ENCODE results near the gene VAMP8.

The VAMP8 gene

DNA sequence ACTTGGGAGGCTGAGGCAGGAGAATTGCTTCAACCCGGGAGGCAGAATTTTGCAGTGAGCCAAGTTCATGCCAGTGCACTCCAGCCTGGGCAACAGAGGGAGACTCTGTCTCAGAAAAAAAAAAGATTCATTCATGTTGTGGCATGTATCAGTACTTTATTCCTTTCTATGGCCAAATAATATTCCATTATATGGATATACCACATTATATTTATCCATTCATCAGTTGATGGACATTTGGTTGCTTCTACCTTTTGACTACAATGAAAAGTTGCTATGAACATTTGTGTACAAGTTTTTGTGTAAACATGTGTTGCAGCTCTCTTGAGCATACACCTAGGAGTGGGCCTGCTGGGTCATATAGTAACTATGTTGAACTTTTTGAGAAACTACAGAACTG lies 47.6 kb upstream of the VAMP8 start:
- H4K20me1 ChIP-seq (ENCODE audit: insufficient read depth, low read length, poor library complexity, severe bottlenecking): no peaks in the 10 kb centered on the region

DNA sequence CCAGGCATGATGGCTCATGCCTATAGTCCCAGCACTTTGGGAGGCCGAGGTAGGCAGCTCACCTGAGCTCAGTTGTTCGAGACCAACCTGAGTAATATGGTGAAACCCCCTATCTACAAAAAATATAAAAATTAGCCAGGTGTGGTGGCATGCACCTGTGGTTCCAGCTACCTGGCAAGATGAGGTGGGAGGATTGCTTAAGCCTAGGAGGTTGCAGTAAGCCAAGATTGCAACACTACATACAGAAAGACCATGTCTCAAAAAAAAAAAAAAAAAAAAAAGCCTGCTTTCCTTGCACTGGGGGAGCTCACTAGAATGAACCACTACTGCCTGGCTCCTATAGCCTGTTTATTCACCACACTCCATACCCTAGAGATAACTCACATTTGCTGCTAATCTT lies 45.8 kb upstream of the VAMP8 start:
- Histone ChIP-seq H3K36me3 (ENCODE audit: insufficient read depth, low read length) (no peaks in the 10 kb centered on the region), H3K4me3 (ENCODE audit: low read length, poor library complexity, severe bottlenecking) (no peak overlapping the region), H3K79me2 (ENCODE audit: insufficient read depth, low read length) (peaks cover 15% of the 10 kb centered on the region), H2AFZ (ENCODE audit: low read length) (no peak overlapping the region), H3K27me3 (ENCODE audit: insufficient read depth, low read length, poor library complexity, severe bottlenecking) (no peaks in the 10 kb centered on the region), H3K9me2 (replicated peaks; ENCODE audit: low read depth, low read length) (no peaks in the 10 kb centered on the region), H3K4me1 (ENCODE audit: insufficient read depth, low read length, poor library complexity, severe bottlenecking) (peaks cover 19% of the 10 kb centered on the region), H4K20me1 (ENCODE audit: insufficient read depth, low read length, poor library complexity, severe bottlenecking) (no peaks in the 10 kb centered on the region), H3K4me2 (ENCODE audit: low read depth, low read length, poor library complexity, severe bottlenecking) (no peak overlapping the region), H3K9ac (ENCODE audit: low read depth, low read length, poor library complexity, severe bottlenecking) (no peak overlapping the region), H3F3A (ENCODE audit: low read depth) (no peaks in the 10 kb centered on the region), H3K9me3 (ENCODE audit: insufficient read depth, low read depth, low read length) (no peaks in the 10 kb centered on the region)
- no peak for TF ChIP-seq EZH2phosphoT487 (IDR thresholded peaks at IDR 0.05; ENCODE audit: borderline replicate concordance)
- TF ChIP-seq, protein P1, sequence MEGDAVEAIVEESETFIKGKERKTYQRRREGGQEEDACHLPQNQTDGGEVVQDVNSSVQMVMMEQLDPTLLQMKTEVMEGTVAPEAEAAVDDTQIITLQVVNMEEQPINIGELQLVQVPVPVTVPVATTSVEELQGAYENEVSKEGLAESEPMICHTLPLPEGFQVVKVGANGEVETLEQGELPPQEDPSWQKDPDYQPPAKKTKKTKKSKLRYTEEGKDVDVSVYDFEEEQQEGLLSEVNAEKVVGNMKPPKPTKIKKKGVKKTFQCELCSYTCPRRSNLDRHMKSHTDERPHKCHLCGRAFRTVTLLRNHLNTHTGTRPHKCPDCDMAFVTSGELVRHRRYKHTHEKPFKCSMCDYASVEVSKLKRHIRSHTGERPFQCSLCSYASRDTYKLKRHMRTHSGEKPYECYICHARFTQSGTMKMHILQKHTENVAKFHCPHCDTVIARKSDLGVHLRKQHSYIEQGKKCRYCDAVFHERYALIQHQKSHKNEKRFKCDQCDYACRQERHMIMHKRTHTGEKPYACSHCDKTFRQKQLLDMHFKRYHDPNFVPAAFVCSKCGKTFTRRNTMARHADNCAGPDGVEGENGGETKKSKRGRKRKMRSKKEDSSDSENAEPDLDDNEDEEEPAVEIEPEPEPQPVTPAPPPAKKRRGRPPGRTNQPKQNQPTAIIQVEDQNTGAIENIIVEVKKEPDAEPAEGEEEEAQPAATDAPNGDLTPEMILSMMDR (conservative IDR thresholded peaks at IDR 0.05; ENCODE audit: low read length): no peak

More for the DNA sequence above, 47.6 kb upstream of the VAMP8 start:
- H3F3A ChIP-seq (ENCODE audit: low read depth): no peaks in the 10 kb centered on the region
- peaks cover 16% of the 10 kb centered on the region for H3K4me1 ChIP-seq (ENCODE audit: insufficient read depth, low read length, poor library complexity, severe bottlenecking)
- TF ChIP-seq EZH2phosphoT487 (IDR thresholded peaks at IDR 0.05; ENCODE audit: borderline replicate concordance): no peak
- TF ChIP-seq, protein P1 (conservative IDR thresholded peaks at IDR 0.05; ENCODE audit: low read length): no peak
- no peak overlapping the region for H3K4me2 ChIP-seq (ENCODE audit: low read depth, low read length, poor library complexity, severe bottlenecking)
- no peaks in the 10 kb centered on the region for H3K9me3 ChIP-seq (ENCODE audit: insufficient read depth, low read depth, low read length)
- no peaks in the 10 kb centered on the region for H3K36me3 ChIP-seq (ENCODE audit: insufficient read depth, low read length)
- no peaks in the 10 kb centered on the region for H3K27me3 ChIP-seq (ENCODE audit: insufficient read depth, low read length, poor library complexity, severe bottlenecking)
- no peak overlapping the region for H3K9ac ChIP-seq (ENCODE audit: low read depth, low read length, poor library complexity, severe bottlenecking)
- no peak overlapping the region for H2AFZ ChIP-seq (ENCODE audit: low read length)
- no peaks in the 10 kb centered on the region for H3K79me2 ChIP-seq (ENCODE audit: insufficient read depth, low read length)
- H3K9me2 ChIP-seq (replicated peaks; ENCODE audit: low read depth, low read length): no peaks in the 10 kb centered on the region
- no peak overlapping the region for H3K4me3 ChIP-seq (ENCODE audit: low read length, poor library complexity, severe bottlenecking)

DNA sequence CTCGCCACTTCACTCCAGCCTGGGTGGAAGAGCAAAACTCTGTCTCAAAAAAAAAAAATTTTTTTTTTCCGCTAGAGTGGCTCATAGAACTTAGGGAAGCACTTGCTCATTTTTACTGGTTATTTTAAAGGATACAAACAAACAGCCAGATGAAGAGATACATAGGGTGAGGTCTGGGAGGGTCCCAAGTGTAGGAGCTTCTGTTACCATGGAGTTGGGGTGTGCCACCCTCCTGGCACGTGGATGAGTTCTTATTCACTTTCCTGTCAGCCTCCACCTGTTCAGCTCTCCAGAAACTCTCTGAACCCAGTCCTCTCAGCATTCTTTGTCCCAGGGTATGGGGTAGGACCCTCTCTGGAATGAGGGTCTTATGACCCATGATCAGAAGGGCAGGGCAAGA lies 43.3 kb upstream of the VAMP8 start:
- Histone ChIP-seq H3K36me3 (ENCODE audit: insufficient read depth, low read length) (no peaks in the 10 kb centered on the region), H3K27me3 (ENCODE audit: insufficient read depth, low read length, poor library complexity, severe bottlenecking) (peaks cover under 1% of the 10 kb centered on the region), H3K9me2 (replicated peaks; ENCODE audit: low read depth, low read length) (no peaks in the 10 kb centered on the region), H3K4me2 (ENCODE audit: low read depth, low read length, poor library complexity, severe bottlenecking) (no peak overlapping the region), H3K9me3 (ENCODE audit: insufficient read depth, low read depth, low read length) (no peaks in the 10 kb centered on the region), H3K9ac (ENCODE audit: low read depth, low read length, poor library complexity, severe bottlenecking) (no peak overlapping the region), H3K4me1 (ENCODE audit: insufficient read depth, low read length, poor library complexity, severe bottlenecking) (peaks cover 28% of the 10 kb centered on the region), H2AFZ (ENCODE audit: low read length) (no peak overlapping the region), H4K20me1 (ENCODE audit: insufficient read depth, low read length, poor library complexity, severe bottlenecking) (peaks cover under 1% of the 10 kb centered on the region), H3K4me3 (ENCODE audit: low read length, poor library complexity, severe bottlenecking) (no peak overlapping the region), H3K79me2 (ENCODE audit: insufficient read depth, low read length) (peaks cover 33% of the 10 kb centered on the region), H3F3A (ENCODE audit: low read depth) (no peaks in the 10 kb centered on the region)
- TF ChIP-seq, protein P1 (conservative IDR thresholded peaks at IDR 0.05; ENCODE audit: low read length): no peak
- no peak for TF ChIP-seq EZH2phosphoT487 (IDR thresholded peaks at IDR 0.05; ENCODE audit: borderline replicate concordance)
